Stimulated activated CD4-positive, alpha-beta T cell treated with anti-CD3 and anti-CD28 coated beads, Interleukin-2, amount 100 ng/mL, for 4 hours (primary cell): ENCODE data around the gene APOL1.
"Not testable (repeated sequence)": the region's sequence is repeated elsewhere in the genome, so short reads cannot be mapped to it uniquely, and the experiment has no call there.

Experiments
- DNase-seq: peaks from one replicate; pipeline ENCODE4 v3.0.0-alpha.2; 2020; ENCODE audit warnings: low read depth

APOL1 gene

GRCh38 chr22:36252754-36253522 is at the start of gene APOL1:
Gene APOL1, plus strand, starts transcription at chr22:36253133. Its CDS starts 1,823 bp downstream, at chr22:36254956.
- peak; percentile 61 for DNase-seq

GRCh38 chr22:36203441-36203840 is 49.5 kb upstream of the APOL1 start:
- not testable (repeated sequence) for DNase-seq

GRCh38 chr22:36204001-36204631 is 48.8 kb upstream of the APOL1 start:
- no peak for DNase-seq

- no peak for DNase-seq
Observed at GRCh38 chr22:36204632-36205015, 48.3 kb upstream of the APOL1 start.

GRCh38 chr22:36205573-36205972 is 47.4 kb upstream of the APOL1 start:
- not testable (repeated sequence) for DNase-seq

GRCh38 chr22:36206255-36206654 is 46.7 kb upstream of the APOL1 start:
- DNase-seq: no peak

GRCh38 chr22:36208162-36208765 is 44.7 kb upstream of the APOL1 start:
- DNase-seq: no peak

- no peak for DNase-seq
Observed at GRCh38 chr22:36208914-36209313, 44.0 kb upstream of the APOL1 start.

- not testable (repeated sequence) for DNase-seq
Observed at GRCh38 chr22:36209488-36209908, 43.4 kb upstream of the APOL1 start.

GRCh38 chr22:36210224-36210623 is 42.7 kb upstream of the APOL1 start:
- DNase-seq: no peak

GRCh38 chr22:36211237-36211861 is 41.6 kb upstream of the APOL1 start:
- no peak for DNase-seq

GRCh38 chr22:36212901-36213300 is 40.0 kb upstream of the APOL1 start:
- DNase-seq: no peak

- DNase-seq: no peak
Observed at GRCh38 chr22:36213586-36213985, 39.3 kb upstream of the APOL1 start.

- no peak for DNase-seq
Observed at GRCh38 chr22:36215981-36216380, 37.0 kb upstream of the APOL1 start.

- no peak for DNase-seq
Observed at GRCh38 chr22:36218648-36219193, 34.2 kb upstream of the APOL1 start.

GRCh38 chr22:36220451-36220921 is 32.4 kb upstream of the APOL1 start:
- DNase-seq: no peak

GRCh38 chr22:36221799-36222751 is 30.9 kb upstream of the APOL1 start:
- DNase-seq: peak; percentile 19

- no peak for DNase-seq
Observed at GRCh38 chr22:36222887-36223450, 30.0 kb upstream of the APOL1 start.

- DNase-seq: no peak
Observed at GRCh38 chr22:36223504-36223903, 29.4 kb upstream of the APOL1 start.

- DNase-seq: no peak
Observed at GRCh38 chr22:36224245-36224644, 28.7 kb upstream of the APOL1 start.
